ENCODE results near the gene SLC29A3. TPM values are rescaled to one million over a fixed set of nuclear protein-coding genes. Genes with fewer than 3 reads are reported as not detected.

SLC29A3 gene
- polyA plus RNA-seq, 1 donor from 2014 or later: 9.0 TPM

DNA sequence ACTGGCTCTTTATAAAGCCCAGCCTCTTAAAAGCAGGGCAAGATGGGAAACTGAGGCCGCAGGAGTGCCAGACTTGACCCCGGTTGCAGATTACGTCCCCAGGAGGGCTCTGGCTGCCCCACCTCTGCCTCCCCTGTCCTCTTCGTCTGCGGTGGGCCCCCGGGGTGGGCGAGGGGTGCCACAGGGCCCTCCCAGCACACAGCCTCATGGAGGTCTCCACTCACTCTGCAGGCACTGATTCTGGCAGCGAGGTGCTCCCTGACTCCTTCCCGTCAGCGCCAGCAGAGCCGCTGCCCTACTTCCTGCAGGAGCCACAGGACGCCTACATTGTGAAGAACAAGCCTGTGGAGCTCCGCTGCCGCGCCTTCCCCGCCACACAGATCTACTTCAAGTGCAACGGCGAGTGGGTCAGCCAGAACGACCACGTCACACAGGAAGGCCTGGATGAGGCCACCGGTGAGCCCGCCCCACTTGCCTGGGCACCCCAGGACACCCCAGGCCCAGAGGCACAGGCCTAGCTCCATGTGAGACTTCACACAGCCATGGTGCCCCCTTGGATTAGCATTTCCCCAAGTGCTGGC lies 39.4 kb upstream of the SLC29A3 start:
- Mint-ChIP-seq H3K9me3 (no peaks in the 10 kb centered on the region), H3K36me3 (no peaks in the 10 kb centered on the region), H3K27me3 (no peaks in the 10 kb centered on the region), H3K4me3 (no peak overlapping the region), H3K27ac (no peak overlapping the region), H3K4me1 (peaks cover 0 to 2% (median 0%) of the 10 kb centered on the region in 3 donors)

DNA sequence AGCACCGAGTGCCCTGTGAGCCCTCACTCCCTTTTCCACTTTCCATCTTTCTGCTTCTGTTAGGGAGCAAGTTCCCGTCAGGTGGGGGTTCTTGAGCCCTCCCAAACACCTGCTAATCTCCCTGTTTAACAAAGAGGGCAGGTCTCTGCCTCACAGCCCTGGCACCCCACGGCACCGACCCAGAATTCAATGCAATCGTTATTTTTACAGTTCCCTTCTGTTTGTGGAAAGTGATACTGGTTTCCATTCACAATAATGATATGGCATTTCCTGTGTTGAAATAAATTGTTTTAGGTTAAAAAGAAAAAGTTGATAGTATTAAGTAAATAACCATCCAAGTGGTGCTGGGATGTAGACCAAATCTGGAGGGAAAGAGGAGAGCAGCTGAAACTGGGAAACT lies 38.8 kb upstream of the SLC29A3 start:
- H3K36me3 Mint-ChIP-seq: no peaks in the 10 kb centered on the region
- no peak overlapping the region for H3K27ac Mint-ChIP-seq
- H3K9me3 Mint-ChIP-seq: no peaks in the 10 kb centered on the region
- H3K4me1 Mint-ChIP-seq: no peaks in the 10 kb centered on the region
- H3K4me3 Mint-ChIP-seq: no peak overlapping the region
- H3K27me3 Mint-ChIP-seq: no peaks in the 10 kb centered on the region

DNA sequence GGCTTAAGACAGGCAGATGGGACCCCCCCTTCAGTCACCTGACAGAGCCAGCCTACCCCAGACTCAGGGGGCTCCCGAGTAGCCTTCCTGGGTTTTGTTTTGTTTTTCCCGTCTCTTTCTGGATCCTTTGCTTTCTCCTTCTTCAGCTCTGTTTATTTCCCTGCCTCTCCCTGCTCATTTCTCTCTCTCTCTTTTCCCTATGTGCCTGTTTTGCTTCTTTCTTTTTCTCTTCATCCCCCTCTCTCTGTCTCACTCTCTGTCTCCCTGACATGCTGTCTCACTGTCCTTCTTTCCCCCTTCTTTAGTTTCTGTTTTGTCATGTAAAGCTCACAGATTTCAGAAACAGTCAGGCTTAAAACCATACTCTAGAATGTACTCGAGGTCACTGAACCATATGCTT lies 38.2 kb upstream of the SLC29A3 start:
- Mint-ChIP-seq H3K4me3 (no peak overlapping the region), H3K9me3 (no peaks in the 10 kb centered on the region), H3K27me3 (no peaks in the 10 kb centered on the region), H3K4me1 (no peaks in the 10 kb centered on the region), H3K27ac (no peak overlapping the region), H3K36me3 (peaks cover 1% of the 10 kb centered on the region)

DNA sequence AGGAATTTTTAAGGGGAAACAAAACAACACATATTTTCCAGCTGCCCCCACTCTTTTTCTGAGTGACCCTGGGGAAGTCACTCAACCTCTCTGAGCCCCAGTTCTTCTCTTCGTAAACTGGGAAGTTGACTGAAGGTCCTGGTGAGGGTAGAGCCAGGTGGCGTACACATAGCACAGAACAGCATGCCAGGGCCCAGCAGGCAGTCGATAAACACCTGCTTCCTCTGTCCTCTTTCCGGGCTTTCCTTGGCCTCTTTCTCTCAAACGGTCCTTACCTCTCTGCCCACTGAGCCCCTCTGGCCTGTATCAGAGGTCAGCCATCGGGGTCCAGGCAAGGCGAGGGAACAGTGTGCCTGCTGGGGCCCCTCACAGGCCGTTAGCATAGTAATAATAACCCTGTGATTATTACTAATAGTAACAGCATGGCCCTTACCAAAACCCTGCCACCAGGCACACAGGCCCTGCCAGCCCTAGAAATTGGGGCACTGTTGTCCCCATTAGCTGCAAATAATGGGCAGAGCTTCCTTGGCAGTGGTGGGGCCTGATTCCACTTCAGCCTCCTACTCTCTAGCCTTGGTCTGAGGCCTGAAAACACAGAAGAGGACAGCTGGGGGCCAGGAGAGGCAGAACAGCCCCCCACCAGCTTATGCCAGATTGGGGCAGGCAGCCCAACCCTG lies 37.3 kb upstream of the SLC29A3 start:
- Mint-ChIP-seq H3K27ac (no peak overlapping the region), H3K36me3 (peaks cover 1% of the 10 kb centered on the region), H3K9me3 (no peaks in the 10 kb centered on the region), H3K27me3 (no peaks in the 10 kb centered on the region), H3K4me1 (no peaks in the 10 kb centered on the region), H3K4me3 (no peak overlapping the region)

DNA sequence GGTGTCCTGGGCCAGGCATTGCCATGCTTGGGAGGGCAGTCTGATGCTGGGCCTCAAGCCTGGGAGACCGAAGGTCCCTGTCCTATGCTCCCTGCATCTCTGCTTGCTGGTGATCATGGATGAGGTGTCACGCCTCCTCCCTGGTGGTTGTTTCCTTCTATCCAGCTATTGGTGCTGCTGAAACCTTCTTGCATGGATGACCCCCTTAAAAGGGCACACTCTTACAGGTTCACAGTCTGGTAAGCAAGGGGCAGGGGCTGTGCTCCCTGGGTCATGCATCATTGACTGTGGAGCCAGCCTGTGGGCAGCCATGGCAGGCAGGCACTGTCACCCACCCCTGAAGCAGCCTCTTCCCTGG lies 36.8 kb upstream of the SLC29A3 start:
- Mint-ChIP-seq H3K4me1 (no peaks in the 10 kb centered on the region), H3K27me3 (no peaks in the 10 kb centered on the region), H3K36me3 (peaks cover 1% of the 10 kb centered on the region), H3K9me3 (no peaks in the 10 kb centered on the region), H3K4me3 (no peak overlapping the region), H3K27ac (no peak overlapping the region)

DNA sequence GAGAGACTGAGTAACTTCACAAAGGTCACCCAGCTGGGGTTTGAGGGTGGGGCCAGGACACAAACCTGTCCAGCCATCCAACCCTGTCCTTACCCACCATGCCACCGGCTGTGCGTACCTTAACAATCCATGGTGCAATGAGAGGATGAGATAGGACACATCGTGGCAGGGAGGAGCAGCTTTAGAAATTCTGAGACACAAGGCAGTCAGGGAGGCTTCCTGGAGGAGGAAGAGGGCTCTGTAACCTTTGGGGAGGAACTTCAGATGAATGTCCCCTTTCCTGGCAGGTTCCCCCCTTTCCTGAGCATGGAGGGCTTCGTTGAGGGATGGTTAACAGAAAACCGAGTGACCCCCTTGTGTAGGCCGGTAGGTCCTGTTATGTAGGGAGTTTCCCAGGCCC lies 35.6 kb upstream of the SLC29A3 start:
- Mint-ChIP-seq H3K36me3 (peaks cover 1% of the 10 kb centered on the region), H3K4me1 (no peaks in the 10 kb centered on the region), H3K4me3 (no peak overlapping the region), H3K27me3 (no peaks in the 10 kb centered on the region), H3K27ac (no peak overlapping the region), H3K9me3 (no peaks in the 10 kb centered on the region)

DNA sequence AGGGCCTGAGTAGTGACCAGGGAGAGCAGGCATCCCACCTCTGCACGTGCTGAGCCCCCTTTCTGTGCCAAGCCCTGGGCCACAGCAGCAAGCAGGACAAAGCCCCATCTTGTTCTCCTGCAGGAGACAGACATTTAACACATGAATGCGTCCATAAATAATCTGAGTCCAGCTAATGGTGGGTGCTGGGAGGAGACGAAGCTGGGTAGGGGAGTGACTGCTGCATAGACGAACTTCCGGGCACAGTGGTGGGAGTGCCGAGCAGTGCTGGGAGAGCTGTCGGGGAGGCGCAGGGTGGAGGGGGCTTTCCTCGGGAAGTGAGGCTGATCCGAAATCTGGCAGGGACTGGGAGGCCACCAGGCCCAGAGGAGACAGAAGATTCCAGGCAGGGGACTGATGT lies 35.2 kb upstream of the SLC29A3 start:
- H3K27ac Mint-ChIP-seq: no peak overlapping the region
- H3K9me3 Mint-ChIP-seq: no peaks in the 10 kb centered on the region
- no peaks in the 10 kb centered on the region for H3K4me1 Mint-ChIP-seq
- no peaks in the 10 kb centered on the region for H3K27me3 Mint-ChIP-seq
- peaks cover 1% of the 10 kb centered on the region for H3K36me3 Mint-ChIP-seq
- no peak overlapping the region for H3K4me3 Mint-ChIP-seq

DNA sequence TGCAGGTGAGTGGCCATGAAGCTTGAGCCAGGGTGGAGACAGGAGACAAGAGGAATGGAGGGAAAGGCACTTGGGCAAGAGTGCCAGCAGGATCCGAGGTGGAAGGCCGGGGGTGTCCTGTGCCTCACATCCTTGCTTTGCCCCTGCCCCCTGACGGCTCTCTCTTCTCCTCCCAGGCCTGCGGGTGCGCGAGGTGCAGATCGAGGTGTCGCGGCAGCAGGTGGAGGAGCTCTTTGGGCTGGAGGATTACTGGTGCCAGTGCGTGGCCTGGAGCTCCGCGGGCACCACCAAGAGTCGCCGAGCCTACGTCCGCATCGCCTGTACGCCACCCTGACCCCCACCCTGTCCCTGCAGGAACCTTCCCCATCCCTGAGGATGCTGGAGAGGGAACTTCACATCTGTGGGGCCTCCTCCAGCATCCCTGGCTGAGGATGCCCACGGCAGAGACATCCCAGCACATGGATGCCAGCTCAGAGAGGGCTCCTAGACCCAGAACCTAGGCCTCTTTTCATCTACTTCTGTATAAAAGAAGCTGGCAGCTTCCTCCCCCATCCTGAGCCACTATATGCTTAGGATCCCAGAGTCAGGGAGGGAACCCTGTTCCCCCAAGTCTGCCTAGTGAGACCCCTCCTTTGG lies 34.4 kb upstream of the SLC29A3 start:
- Mint-ChIP-seq H3K4me3 (no peak overlapping the region), H3K27ac (no peak overlapping the region), H3K9me3 (no peaks in the 10 kb centered on the region), H3K4me1 (peaks cover 0 to 2% (median 0%) of the 10 kb centered on the region in 3 donors), H3K27me3 (no peaks in the 10 kb centered on the region), H3K36me3 (peaks cover 1% of the 10 kb centered on the region)

DNA sequence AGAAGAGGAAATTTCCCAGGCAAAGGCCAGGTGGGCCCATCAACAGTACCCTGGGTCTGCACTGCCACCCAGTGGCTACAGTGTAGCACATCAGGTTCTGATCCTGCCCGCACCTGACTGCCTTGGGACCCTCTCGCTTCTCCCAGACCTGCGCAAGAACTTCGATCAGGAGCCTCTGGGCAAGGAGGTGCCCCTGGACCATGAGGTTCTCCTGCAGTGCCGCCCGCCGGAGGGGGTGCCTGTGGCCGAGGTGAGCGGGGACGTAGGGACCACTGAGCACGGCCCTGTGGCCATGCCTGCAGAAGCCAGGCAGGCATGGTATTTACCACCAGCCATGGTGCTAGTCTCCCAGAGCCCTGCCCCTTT lies 33.9 kb upstream of the SLC29A3 start:
- Mint-ChIP-seq H3K4me3 (no peak overlapping the region), H3K4me1 (peaks cover 0 to 2% (median 0%) of the 10 kb centered on the region in 3 donors), H3K36me3 (peaks cover 1% of the 10 kb centered on the region), H3K27ac (no peak overlapping the region), H3K9me3 (no peaks in the 10 kb centered on the region), H3K27me3 (no peaks in the 10 kb centered on the region)

DNA sequence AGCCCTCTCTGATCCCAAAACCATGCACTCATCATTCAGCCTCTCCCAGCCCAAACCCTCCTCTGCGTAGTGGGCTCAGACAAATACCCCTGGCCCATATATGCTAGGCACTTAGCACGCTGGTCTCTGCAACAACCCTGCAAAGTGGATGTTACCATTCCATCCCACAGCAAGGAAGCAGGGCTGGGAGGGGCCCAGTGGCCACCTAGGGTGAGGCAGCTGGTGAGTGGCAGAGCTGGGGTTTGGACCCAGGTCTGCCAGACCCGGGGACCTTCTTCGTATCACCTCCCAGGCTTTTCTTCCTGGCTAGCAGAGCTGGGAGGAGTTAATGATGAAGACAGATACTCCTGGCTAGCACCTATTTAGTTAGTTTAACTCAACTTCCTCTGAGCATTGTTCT lies 33.1 kb upstream of the SLC29A3 start:
- no peak overlapping the region for H3K27ac Mint-ChIP-seq
- H3K36me3 Mint-ChIP-seq: peaks cover 1% of the 10 kb centered on the region
- H3K27me3 Mint-ChIP-seq: no peaks in the 10 kb centered on the region
- no peak overlapping the region for H3K4me3 Mint-ChIP-seq
- peaks cover 0 to 2% (median 0%) of the 10 kb centered on the region in 3 donors for H3K4me1 Mint-ChIP-seq
- H3K9me3 Mint-ChIP-seq: no peaks in the 10 kb centered on the region

DNA sequence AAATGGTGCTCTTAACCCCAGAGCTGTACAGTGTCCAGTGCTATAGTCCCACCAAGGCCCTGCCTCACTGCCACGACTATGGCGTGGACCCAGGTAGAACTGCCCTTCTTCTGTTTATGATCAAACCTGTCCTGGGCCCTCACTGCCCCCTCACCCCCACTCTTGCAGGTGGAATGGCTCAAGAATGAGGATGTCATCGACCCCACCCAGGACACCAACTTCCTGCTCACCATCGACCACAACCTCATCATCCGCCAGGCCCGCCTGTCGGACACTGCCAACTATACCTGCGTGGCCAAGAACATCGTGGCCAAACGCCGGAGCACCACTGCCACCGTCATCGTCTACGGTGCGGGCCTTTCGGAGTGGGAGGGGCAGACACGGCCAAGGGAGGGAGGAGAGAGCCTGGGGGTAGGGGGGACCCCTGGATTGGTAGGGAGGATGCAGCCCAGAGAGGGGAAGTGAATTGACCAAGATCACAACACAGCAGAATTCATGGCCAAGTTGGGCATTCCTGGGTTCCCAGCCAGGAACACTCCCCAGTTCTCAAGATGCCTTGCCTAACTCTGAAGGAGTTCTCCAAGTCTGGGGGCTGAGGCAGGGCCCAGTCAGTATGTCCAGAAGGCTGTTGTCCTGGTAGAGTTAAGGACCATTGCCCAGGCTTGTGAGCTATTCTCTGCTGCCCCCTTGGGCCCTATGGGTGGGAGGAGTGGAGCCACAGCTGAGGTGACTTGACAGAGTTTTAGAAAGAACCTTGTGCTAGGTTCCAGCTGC lies 32.4 kb upstream of the SLC29A3 start:
- H3K4me1 Mint-ChIP-seq: peaks cover 0 to 2% (median 0%) of the 10 kb centered on the region in 3 donors
- peaks cover 1% of the 10 kb centered on the region for H3K36me3 Mint-ChIP-seq
- H3K27ac Mint-ChIP-seq: no peak overlapping the region
- no peak overlapping the region for H3K4me3 Mint-ChIP-seq
- H3K9me3 Mint-ChIP-seq: no peaks in the 10 kb centered on the region
- no peaks in the 10 kb centered on the region for H3K27me3 Mint-ChIP-seq

DNA sequence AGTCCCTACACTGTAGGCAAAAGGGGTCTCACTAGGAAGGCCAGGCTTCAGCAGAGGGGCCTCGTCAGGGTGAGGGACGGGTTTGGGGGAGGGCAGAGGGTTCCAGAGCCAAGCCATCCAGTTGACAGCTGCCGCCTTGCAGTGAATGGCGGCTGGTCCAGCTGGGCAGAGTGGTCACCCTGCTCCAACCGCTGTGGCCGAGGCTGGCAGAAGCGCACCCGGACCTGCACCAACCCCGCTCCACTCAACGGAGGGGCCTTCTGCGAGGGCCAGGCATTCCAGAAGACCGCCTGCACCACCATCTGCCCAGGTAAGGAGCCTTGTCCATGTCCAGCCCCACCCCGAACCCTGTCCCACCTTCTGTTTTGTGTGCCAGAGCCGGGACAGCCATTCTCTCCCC lies 31.6 kb upstream of the SLC29A3 start:
- Mint-ChIP-seq H3K4me3 (no peak overlapping the region), H3K4me1 (peaks cover 0 to 2% (median 0%) of the 10 kb centered on the region in 3 donors), H3K27me3 (no peaks in the 10 kb centered on the region), H3K27ac (no peak overlapping the region), H3K9me3 (no peaks in the 10 kb centered on the region), H3K36me3 (peaks cover 1% of the 10 kb centered on the region)

DNA sequence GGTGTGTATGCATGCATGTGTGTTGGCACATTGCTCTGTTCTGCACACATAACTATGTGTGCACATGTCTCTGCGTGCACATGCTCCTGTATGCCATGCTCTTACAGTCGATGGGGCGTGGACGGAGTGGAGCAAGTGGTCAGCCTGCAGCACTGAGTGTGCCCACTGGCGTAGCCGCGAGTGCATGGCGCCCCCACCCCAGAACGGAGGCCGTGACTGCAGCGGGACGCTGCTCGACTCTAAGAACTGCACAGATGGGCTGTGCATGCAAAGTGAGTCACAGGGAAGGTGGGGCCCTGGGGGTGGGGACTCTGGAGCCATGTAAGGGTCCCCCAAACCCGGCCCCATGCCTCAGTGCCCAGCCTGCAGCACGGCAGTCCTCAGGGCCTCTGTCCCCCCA lies 30.6 kb upstream of the SLC29A3 start:
- no peak overlapping the region for H3K4me3 Mint-ChIP-seq
- H3K4me1 Mint-ChIP-seq: peaks cover 0 to 2% (median 0%) of the 10 kb centered on the region in 3 donors
- H3K9me3 Mint-ChIP-seq: no peaks in the 10 kb centered on the region
- H3K27me3 Mint-ChIP-seq: no peaks in the 10 kb centered on the region
- H3K36me3 Mint-ChIP-seq: peaks cover 1% of the 10 kb centered on the region
- no peak overlapping the region for H3K27ac Mint-ChIP-seq

DNA sequence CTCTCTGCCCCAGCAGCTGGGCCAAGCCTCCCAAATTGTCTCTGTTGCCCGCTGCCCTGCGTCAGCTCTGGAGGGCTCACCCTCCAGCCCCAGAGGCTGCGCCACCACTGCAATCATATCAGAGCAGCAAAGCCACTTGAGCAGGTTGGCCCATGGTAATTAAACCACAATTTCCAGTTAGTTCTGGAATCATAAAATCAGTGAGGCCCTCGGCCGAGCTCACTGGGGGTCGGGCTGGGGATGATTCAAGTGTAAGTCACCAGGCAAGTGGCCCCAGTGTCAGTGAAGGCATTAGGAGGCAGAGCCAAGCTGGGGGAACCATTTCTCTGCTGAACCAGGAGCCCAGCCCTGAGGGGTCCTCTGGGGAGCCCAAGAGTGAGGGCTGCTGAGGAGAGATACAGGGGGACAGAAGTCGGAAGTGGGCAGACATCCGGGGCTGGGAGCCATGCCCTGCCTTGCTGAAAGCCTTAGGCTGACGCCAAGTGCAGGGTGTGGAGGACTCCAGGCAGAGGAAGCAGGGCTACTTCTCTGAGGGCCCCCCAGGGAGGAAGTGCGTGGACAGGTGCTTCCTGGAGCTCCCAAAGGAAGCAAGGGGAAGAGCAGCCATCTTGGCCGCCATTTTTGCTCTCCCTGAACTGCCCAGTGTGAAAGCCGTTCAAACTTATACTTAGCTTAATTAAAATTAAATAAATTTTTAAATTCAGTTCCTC lies 29.5 kb upstream of the SLC29A3 start:
- Mint-ChIP-seq H3K27me3 (no peaks in the 10 kb centered on the region), H3K9me3 (no peaks in the 10 kb centered on the region), H3K27ac (no peak overlapping the region)

DNA sequence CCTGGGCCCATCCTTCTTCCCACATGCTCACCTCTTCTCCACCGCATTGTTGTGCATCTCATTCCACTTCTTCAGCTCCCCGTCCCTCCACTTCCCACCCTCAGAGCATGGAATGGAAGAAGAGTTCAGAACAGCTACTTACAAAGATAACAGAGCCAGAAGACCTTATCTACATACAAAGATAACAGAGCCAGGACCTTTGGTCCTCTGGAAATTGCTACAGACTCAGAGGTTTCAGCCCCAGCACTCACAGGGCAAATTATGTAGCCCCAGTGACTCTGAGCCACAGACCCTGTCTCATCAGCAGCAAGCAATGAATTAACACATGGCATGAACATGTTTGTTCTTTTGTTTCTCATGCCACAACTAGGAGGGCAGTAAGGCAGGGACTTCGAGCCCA lies 28.7 kb upstream of the SLC29A3 start:
- no peak overlapping the region for H3K27ac Mint-ChIP-seq
- no peak overlapping the region for H3K4me3 Mint-ChIP-seq
- peaks cover 0 to 2% (median 0%) of the 10 kb centered on the region in 3 donors for H3K4me1 Mint-ChIP-seq
- H3K36me3 Mint-ChIP-seq: peaks cover 4% of the 10 kb centered on the region
- no peaks in the 10 kb centered on the region for H3K9me3 Mint-ChIP-seq
- H3K27me3 Mint-ChIP-seq: no peaks in the 10 kb centered on the region

More for the DNA sequence above, 29.5 kb upstream of the SLC29A3 start:
- H3K4me3 Mint-ChIP-seq: no peak overlapping the region
- H3K36me3 Mint-ChIP-seq: peaks cover 4% of the 10 kb centered on the region
- peaks cover 0 to 2% (median 0%) of the 10 kb centered on the region in 3 donors for H3K4me1 Mint-ChIP-seq
